AG10803 (cell line): ENCODE measurements around the gene SMOC2.
A peak's percentile ranks its signal among the peaks of the same experiment; 100 is the strongest.

ENCODE experiments used
- DNase-seq: peaks from one replicate; pipeline ENCODE4 v3.0.0; 2010; ENCODE audit warnings: low read depth
- H3K4me3 ChIP-seq: 2 replicates; pipeline ENCODE4 v1.5.1; 2011; ENCODE audit warnings: mild to moderate bottlenecking, low read length, control low read depth
- CTCF ChIP-seq: conservative IDR thresholded peaks from 2 replicates; pipeline ENCODE4 v1.5.1; 2011; ENCODE audit warnings: mild to moderate bottlenecking, low read length, control low read depth, inconsistent platforms

SMOC2 gene

DNA sequence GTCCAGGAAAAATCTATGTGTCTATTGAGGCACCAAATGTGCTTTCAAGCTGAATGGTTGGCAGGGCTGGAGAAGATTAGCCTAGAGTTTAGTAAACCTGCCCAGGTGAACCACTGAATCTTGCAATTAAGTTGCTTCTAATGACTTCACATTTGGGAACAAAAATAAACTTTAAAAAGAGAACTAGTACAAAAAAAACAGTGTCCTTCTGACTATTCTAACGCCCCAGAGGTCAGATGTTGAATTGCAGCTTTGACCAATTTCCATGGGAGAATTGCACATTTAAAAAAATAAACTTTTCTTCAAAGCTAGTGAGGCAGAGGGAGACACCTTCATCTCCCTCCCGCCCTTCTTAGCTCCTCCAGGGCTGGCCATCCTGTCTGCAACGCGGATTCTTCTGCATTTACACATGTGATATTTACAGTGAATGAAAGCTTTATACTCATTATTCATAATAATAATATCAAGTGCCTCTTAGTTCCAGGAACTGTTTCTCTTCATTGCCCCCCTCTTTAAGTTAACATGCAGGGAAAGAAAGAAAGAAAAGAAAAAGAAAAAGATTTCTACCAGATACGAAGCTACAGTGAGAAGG is 270.2 kb downstream of the SMOC2 start:
- no peak overlapping the region for H3K4me3 ChIP-seq
- TF ChIP-seq CTCF = peak; percentile 9
- DNase-seq = no peak

DNA sequence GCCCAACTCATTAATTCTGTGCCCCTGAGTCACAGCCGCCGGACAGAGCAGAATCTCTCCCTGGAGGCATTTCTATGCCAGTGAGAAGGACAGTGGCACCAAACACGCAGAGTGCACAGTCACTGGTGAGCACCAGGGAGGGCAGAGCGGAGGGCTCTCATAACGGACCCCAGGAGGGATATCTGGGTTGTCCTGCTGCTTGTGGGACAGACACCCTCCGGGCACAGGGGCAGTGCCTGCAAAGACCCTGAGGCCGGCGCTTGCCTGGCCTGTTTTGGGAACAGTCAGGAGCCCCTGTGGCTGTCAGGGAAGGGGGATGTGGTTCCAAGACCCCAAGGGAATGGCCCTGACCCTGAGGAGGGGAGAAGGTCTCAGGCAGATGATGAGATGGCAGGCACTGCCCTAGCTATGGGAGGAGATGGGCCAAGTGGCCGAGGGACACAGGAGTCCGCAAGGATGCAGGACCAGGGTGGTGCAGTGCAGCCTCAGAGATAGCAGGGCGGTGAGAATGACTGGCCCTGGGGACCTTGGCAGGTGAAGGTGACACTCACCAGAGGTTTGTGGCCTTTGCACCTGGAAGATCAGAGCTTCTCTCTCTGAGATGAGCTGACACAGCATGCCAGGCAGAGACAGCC is 270.8 kb downstream of the SMOC2 start:
- no peak overlapping the region for H3K4me3 ChIP-seq
- DNase-seq = no peak
- no peak for TF ChIP-seq CTCF

- H3K4me3 ChIP-seq = no peak overlapping the region
- DNase-seq = no peak
- TF ChIP-seq CTCF = no peak
These were observed 272.0 kb downstream of the SMOC2 start for GRCh38 chr6:168712993-168713392.

- no peak overlapping the region for H3K4me3 ChIP-seq
- TF ChIP-seq CTCF = no peak
- DNase-seq = no peak
These were observed 272.9 kb downstream of the SMOC2 start for GRCh38 chr6:168713839-168714238.

DNA sequence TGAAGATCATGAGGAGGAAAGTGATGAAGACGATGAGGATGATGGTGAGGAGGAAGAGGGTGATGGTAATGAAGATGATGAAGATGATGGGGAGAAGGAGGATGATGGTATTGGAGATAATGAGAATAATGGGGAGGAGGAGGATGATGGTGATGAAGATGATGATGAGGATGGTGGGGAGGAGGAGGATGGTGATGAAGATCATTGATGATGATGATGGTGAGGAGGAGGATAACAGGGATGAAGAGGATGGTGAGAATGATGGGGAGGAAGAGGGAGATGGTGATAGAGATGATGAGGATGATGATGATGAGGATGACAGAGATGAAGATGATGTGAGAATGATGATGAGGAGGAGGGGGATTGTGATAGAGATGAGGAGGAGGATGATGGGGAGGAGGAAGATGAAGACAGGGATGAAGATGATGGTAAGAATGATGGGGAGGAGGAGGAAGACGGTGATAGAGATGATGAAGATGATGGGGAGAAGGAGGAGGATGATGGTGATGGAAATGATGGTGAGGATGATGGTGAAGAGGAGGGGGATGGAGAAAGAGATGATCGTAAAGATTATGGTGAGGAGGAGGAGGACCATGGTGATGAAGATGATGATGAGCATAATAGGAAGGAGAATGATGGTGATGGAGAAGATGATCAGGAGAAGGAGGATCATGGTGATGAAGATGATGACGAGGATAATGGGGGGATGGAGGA is 273.7 kb downstream of the SMOC2 start:
- no peak overlapping the region for H3K4me3 ChIP-seq
- no peak for DNase-seq
- no peak for TF ChIP-seq CTCF

- no peak overlapping the region for H3K4me3 ChIP-seq
- no peak for TF ChIP-seq CTCF
- no peak for DNase-seq
These were observed 274.9 kb downstream of the SMOC2 start for GRCh38 chr6:168715643-168716481.
